Activated B cell treated with CpG ODN at 0.5 μM for 24 hours (primary cell): Measurements from ENCODE around the gene CTRB1. TPM values are rescaled to one million over a fixed set of nuclear protein-coding genes. Genes with fewer than 3 reads are reported as not detected.

ENCODE experiments used
- ATAC-seq: fragments of 200-7000 bp; cut with Tn5 transposase; one replicate; pipeline ENCODE4 v1.10.0; 2021; ENCODE audit warnings: low read depth, mild to moderate bottlenecking, moderate library complexity
- CTCF ChIA-PET: fragments of 350-600 bp; sonication (Branson Sonifier 250); formaldehyde crosslinking; loops from one replicate; lab custom pipeline; 2021; ENCODE audit warnings: antibody characterized with exemption; lab: Charles Lee
- POLR2A ChIA-PET: fragments of 350-600 bp; sonication (Branson Sonifier 250); formaldehyde crosslinking; loops from one replicate; lab custom pipeline; 2021; ENCODE audit warnings: antibody characterized with exemption; lab: Charles Lee
- DNase-seq: peaks from one replicate; pipeline ENCODE4 v3.0.0; 2022
- H3K27ac Mint-ChIP-seq: one replicate; pipeline ENCODE4 v1.8.0; 2020; ENCODE audit warnings: mixed read lengths
- H3K27me3 Mint-ChIP-seq: one replicate; pipeline ENCODE4 v1.8.0; 2021; ENCODE audit warnings: mixed read lengths
- H3K36me3 Mint-ChIP-seq: one replicate; pipeline ENCODE4 v1.8.0; 2021; ENCODE audit warnings: low read depth, mixed read lengths
- H3K4me1 Mint-ChIP-seq: one replicate; pipeline ENCODE4 v1.8.0; 2021; ENCODE audit warnings: mixed read lengths
- H3K4me3 Mint-ChIP-seq: one replicate; pipeline ENCODE4 v1.8.0; 2020; ENCODE audit warnings: mild to moderate bottlenecking, mixed read lengths
- H3K9me3 Mint-ChIP-seq: one replicate; pipeline ENCODE4 v1.8.0; 2020; ENCODE audit warnings: mixed read lengths
- intact Hi-C: fragments of 100-400 bp; cut with micrococcal nuclease; formaldehyde crosslinking; loops from one replicate; pipeline ENCODE4 v1.15.1; 2024
- total RNA-seq: library from RNA; stranded (reverse); gene quantifications from 2 replicates; pipeline ENCODE4 v1.2.3, GENCODE V29; 2022
- TF ChIP-seq, protein P1 (sequence below): fragments of 200-600 bp; IDR thresholded peaks from one replicate; pipeline ENCODE4 v1.8.0; 2022; ENCODE audit warnings: antibody characterized with exemption, mild to moderate bottlenecking

Gene CTRB1
- total RNA-seq, 1 donor from 2014 or later, result not detected

DNA sequence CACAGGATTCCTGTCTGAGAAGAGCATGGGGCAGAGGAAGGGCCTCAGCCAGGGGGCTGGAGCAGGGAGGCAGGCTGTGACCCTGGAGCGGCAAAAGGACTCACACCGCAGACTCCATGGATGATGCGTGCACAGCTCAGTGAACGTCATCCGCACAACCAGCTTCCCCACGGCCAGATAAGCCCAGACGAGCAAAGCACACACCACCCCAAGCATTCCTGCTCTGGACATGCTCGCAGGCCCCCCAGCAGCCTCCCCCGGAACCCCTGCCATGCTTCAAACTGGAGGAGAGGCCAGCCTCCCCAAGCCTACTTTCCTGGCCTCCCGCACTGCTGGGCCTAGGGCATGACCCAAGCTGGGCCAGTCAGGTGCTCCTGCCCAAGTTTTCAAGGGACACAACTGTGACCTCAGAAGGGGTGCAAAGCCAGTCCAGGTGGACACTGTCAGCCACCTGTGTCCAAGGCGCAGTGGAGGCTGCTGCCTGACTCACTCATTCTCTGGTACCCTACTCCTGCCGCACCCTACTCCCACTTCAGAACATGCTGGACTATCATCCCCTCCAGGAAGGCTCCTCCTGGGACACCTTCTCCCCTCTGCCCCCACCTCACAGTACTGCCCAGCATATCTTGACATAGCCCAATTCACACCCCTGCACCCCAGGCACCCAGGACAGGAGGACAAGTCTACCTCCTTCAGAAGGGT lies 27.9 kb downstream of the CTRB1 start:
- ATAC-seq (no peak), DNase-seq (no peak)
- TF ChIP-seq, protein P1, sequence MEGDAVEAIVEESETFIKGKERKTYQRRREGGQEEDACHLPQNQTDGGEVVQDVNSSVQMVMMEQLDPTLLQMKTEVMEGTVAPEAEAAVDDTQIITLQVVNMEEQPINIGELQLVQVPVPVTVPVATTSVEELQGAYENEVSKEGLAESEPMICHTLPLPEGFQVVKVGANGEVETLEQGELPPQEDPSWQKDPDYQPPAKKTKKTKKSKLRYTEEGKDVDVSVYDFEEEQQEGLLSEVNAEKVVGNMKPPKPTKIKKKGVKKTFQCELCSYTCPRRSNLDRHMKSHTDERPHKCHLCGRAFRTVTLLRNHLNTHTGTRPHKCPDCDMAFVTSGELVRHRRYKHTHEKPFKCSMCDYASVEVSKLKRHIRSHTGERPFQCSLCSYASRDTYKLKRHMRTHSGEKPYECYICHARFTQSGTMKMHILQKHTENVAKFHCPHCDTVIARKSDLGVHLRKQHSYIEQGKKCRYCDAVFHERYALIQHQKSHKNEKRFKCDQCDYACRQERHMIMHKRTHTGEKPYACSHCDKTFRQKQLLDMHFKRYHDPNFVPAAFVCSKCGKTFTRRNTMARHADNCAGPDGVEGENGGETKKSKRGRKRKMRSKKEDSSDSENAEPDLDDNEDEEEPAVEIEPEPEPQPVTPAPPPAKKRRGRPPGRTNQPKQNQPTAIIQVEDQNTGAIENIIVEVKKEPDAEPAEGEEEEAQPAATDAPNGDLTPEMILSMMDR, result no peak
- Mint-ChIP-seq H3K27ac (no peak overlapping the region), H3K27me3 (peaks cover 51% of the 10 kb centered on the region), H3K9me3 (no peaks in the 10 kb centered on the region), H3K4me3 (no peak overlapping the region), H3K36me3 (no peaks in the 10 kb centered on the region), H3K4me1 (peaks cover 17% of the 10 kb centered on the region)
- ChIA-PET POLR2A (no interaction called here), CTCF (no interaction called here)
- intact Hi-C loops, result no loop called here

DNA sequence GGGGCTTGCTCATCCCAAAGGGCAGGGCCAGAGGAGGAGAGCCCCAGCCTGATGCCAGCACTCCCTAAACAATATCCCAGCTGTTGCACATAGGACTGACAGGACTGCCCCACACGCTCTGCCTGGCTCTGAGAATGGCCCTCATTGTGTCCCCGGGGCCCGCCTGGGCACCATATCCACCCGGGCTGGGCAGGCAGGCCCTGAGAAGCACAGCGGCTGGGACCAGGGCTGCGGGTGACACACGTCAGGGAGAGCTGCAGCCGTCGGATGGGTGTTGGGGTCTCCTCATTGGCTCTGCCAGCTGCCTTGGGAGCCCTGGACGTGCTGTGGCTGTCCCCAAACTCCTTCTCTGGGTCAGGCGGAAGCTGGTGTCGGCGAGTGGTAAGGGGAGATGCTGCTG lies 28.5 kb downstream of the CTRB1 start:
- peaks cover 22% of the 10 kb centered on the region for H3K4me1 Mint-ChIP-seq
- H3K36me3 Mint-ChIP-seq, result no peaks in the 10 kb centered on the region
- H3K9me3 Mint-ChIP-seq, result no peaks in the 10 kb centered on the region
- ATAC-seq (no peak), DNase-seq (no peak)
- no peak overlapping the region for H3K4me3 Mint-ChIP-seq
- peaks cover 54% of the 10 kb centered on the region for H3K27me3 Mint-ChIP-seq
- ChIA-PET POLR2A (no interaction called here), CTCF (no interaction called here)
- no peak overlapping the region for H3K27ac Mint-ChIP-seq
- intact Hi-C loops, result no loop called here
- TF ChIP-seq, protein P1, result no peak

DNA sequence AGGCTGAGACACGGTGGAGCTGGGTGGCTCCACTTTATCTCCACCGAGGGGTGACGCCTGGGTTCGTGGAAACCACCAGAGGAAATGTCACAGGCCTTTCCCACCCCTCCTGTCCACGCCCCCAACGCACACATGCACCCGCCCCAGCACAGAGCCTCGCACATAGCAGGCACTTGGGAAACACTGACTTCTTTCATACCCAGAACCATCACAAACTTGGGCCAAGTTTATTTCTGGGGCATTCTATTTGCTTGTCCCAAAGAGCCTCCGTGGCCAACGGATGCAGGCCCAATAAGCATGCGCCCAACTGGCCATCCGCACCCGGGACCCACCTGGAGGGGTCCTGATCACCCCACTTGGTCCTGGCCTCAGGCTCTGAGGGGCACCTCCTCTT lies 29.4 kb downstream of the CTRB1 start:
- H3K4me1 Mint-ChIP-seq, result peaks cover 22% of the 10 kb centered on the region
- H3K4me3 Mint-ChIP-seq, result no peak overlapping the region
- DNase-seq (no peak), ATAC-seq (no peak)
- TF ChIP-seq, protein P1, result no peak
- no peaks in the 10 kb centered on the region for H3K9me3 Mint-ChIP-seq
- no peak overlapping the region for H3K27ac Mint-ChIP-seq
- ChIA-PET POLR2A (no interaction called here), CTCF (no interaction called here)
- peaks cover 50% of the 10 kb centered on the region for H3K27me3 Mint-ChIP-seq
- no peaks in the 10 kb centered on the region for H3K36me3 Mint-ChIP-seq
- intact Hi-C loops, result no loop called here

DNA sequence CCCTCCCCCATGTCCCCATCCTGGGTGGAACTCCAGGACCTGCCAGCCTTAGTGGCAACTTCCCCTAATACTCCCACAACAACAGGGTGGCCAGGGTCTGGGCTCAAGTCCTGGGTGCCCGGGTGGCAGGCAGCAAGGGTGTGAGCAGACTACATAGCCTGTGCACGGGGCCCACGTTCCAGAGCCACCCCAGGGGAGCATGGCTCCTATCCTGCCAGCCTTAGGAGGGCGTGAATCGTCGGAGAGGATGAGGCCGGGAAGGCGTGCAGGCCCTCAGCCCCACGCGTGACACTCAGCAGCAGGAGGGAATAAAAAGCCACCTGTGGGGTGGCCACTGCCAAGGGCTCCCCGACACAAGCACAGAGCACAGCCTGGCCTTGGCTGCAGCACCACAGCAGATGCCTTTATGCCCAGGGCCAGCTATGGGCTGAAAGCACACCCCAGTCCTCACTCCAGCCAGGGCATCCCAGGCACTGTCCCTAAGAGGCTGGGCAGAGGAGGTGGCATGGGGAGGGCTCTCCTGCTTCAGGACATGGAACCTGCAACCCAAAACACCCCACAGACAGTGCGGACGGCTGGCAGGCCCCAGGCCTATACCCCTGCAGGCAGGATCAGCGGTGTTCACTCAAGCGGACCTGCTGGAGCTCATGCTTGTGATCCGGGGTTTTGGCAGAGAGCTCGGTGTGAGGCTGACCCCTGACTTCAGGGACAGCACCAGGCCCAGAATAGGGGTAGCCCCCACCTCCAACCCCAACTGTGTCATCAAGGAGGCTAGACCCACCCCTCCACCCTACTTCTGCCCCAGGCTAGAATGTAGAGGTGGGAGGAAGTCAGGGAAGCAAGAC lies 30.0 kb downstream of the CTRB1 start:
- DNase-seq (no peak), ATAC-seq (no peak)
- ChIA-PET CTCF (no interaction called here), POLR2A (no interaction called here)
- Mint-ChIP-seq H3K4me1 (peaks cover 22% of the 10 kb centered on the region), H3K4me3 (no peak overlapping the region), H3K27me3 (peaks cover 46% of the 10 kb centered on the region), H3K27ac (no peak overlapping the region), H3K9me3 (no peaks in the 10 kb centered on the region), H3K36me3 (no peaks in the 10 kb centered on the region)
- TF ChIP-seq, protein P1, result no peak
- intact Hi-C loops, result no loop called here

DNA sequence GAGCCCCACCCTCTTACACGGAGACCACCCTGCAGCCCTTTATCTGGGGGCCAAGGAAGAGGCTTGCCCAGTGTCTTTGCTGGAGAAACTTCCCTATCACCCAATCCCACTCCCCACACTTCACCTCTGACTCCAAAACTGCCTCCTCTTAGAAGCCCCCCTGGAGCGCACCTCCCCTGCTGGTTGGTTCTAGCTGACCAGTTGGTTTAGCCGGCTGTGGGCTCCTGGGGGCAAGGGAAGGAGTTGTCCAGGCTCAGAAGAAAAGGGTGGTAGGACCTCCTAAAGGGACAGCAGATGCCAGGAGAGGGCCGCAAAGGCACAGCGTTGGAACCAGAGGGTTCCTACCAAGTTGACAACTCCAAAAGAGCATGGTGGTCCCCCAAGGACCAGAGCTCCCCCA lies 30.7 kb downstream of the CTRB1 start:
- peaks cover 18% of the 10 kb centered on the region for H3K4me1 Mint-ChIP-seq
- H3K4me3 Mint-ChIP-seq, result no peak overlapping the region
- H3K36me3 Mint-ChIP-seq, result no peaks in the 10 kb centered on the region
- no peak overlapping the region for H3K27ac Mint-ChIP-seq
- ATAC-seq (no peak), DNase-seq (no peak)
- ChIA-PET POLR2A (no interaction called here), CTCF (interaction anchor here (1.3 kb wide), 1 partner anchor 136 kb away, joined by 4 read pairs; no protein-coding TSS in a partner anchor)
- TF ChIP-seq, protein P1, result no peak
- peaks cover 50% of the 10 kb centered on the region for H3K27me3 Mint-ChIP-seq
- H3K9me3 Mint-ChIP-seq, result no peaks in the 10 kb centered on the region
- intact Hi-C loops, result no loop called here
